EH (cell line): ENCODE results near the gene SMIM23.
"Not testable (repeated sequence)": the region's sequence is repeated elsewhere in the genome, so short reads cannot be mapped to it uniquely, and the experiment has no call there.

ENCODE experiments used
- DNase-seq: peaks from one replicate; pipeline ENCODE4 v3.0.0-alpha.2; 2015; ENCODE audit warnings: low read depth

The SMIM23 gene

DNA sequence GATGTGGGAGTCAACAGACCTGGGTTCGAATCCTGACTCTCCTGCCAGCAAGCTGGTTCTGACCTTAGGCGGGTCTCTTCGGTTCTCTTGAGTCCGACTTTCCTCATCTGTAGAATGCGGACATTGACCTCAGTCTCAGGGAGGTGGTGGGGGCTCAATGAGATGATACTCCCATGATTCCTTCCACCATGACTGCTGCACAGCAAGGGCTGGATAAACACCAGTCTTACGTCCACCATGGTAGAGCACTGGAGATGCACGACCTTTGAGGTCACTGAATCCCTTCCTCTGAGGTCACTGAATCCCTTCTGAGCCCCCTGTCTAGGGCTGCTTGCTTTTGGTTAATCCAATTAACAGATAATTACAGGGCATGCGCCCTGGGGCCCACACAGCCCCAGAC lies 12.5 kb upstream of the SMIM23 start:
- no peak for DNase-seq

DNA sequence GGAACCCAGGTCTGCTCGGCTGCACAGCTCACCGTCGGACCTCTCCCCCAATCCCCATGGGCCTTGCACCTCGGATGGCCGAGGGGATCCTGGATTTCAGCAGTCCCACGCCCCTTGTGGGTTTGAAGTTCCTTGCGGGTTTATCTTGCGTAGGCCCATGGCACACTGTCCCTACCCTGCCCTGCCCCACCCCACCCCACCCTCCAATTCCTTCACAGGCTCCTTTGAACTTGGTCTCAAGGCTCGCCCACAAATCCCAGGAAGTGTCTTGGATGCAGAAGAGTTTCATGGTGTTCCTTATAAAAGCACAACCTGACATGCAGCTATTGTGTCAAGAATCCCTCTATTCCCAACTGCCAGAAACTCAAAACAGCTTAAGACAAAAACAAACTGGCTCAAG lies 11.2 kb upstream of the SMIM23 start:
- DNase-seq: no peak

DNA sequence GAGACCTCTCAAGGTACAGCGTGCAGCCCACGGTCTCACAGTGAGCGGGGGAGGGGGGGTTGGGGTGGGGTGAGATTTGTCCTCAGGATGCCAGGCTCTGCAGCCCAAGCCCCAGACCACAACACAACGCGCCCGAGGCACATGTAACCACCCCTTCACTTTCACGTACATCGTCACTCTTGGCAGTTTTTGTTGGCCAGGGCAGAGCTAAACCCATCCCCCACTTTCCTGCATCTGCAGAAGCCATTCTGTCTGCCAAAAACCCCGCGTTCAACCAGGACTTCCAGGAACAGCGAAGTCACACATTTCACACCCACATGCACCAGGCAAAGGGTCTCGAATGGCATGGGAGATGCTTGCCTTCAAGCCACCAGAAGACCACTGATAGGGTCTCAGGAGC lies 9.4 kb upstream of the SMIM23 start:
- DNase-seq: no peak

DNA sequence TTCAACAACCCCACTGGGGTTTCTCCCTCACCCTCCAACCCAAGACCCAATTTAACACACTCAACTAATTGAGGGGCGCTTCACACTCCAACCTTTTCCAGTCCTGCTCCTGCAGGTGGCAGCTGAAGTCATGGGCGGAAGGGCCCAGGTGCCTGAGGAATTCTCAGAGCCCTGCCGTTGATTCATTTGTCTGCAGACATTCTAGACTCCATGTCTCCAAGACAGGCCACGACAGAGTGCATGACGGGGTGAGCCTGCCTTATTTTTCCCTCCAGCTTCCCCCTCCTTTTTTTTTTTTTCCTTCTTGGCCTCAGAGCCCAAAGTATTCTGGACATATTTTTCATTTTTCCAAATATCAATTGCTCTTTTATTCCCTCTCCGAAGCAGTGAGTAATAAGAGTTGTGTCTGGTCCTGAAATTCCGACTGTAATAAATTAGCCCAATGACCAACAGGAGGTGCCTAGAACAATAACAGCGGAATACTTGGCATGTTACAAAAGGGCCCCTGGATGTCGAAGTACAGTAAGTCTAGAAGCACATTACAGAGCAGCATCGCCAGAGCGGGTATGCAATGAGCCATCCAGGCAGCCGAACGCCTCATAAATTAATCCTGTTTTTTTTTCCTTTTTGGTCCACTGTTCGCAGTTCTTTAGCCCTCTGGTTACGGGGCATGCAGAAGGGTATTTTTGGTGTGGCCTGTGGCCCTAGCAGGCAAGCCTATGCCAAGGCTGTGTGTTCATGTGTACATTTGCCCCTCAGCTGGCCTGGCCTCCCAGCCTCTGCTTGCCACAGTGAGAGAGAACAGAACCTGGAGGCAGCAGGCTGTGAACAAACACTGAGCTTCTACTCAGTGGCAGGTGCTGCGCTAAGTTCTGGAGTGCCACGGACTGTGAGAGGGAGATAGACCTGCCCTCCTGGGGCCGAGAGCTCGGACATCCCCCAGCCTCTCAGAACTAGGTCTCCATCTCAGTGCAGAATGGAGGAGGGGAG lies 8.6 kb upstream of the SMIM23 start:
- DNase-seq: peak; percentile 13

DNA sequence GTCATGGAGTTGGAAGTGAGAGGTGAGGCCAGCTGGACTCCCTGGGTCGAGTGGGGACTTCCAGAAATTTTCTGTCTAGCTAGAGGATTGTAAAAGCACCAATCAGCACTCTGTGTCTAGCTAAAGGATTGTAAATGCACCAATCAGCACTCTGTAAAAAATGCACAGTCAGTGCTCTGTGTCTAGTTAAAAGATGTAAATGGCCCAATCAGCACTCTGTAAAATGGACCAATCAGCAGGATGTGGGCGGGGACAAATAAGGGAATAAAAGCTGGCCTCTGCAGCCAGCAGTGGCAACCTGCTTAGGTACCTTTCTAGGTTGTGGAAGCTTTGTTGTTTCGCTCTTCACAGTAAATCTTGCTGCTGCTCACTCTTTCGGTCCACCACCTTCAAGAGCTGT lies 3.9 kb upstream of the SMIM23 start:
- not testable (repeated sequence) for DNase-seq

DNA sequence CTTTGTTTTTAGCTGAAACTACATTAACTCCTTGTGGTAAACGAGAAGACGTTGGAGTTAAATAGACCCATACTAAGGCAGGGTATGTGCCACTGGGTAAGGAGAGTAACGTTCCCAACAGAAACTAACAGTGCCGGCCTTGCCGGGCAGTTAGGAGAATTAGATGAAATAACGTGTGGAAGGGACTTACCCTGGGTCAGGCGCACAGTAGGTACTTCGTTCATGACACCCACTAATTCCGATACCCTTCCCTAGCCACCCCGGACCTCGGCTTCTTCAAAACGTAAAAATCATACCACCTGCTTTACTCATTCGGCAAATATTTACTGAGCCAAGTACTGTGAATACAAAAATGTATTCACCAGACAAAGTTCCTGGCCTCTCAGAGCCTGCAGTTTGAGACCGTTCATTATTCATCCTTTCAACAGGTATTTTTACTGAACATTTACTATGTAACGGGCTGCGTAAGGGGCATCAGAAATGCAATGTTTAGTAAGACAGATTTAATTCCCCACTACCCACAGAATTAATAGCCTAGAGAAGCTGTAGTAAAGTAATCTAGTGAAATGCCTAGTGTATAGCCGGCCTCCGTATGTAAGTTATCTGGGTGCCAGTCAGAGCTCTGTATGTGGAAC lies 3.2 kb upstream of the SMIM23 start:
- no peak for DNase-seq

DNA sequence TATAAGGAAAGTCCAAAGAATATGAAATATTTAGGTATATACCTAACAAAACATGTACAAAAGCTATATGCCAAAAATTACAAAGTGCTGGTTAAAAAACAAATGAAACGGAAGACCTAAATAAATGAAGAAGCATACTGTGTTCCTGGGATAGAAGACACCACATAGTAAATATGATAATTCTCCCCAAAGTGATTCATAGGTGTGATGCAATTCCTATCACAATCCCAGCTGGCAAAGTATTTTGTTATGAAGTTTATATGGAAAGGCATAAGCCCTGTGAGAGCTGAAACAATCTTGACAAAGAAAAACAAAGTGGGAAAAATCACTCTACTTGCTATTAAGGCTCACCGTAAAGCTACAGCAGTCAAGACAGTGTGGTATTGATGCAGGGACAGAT lies 2.6 kb upstream of the SMIM23 start:
- DNase-seq: no peak

DNA sequence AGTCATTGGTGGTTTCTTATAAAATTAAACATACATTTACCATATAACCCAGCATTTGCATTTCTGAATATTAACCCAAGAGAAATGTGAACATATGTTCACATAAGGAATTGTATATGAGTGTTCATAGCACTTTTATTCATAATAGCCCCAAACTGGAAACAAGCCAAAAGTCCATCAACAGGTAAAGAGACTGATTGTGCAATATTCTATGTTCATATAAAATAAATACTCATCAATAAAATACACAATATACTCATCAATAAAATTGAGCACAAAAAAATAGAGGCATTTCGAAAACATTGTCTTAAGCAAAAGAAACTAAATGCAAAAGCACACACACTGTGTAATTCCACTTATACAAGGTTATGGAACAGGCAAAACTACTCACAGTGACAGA lies 3.7 kb downstream of the SMIM23 start:
- DNase-seq: no peak

DNA sequence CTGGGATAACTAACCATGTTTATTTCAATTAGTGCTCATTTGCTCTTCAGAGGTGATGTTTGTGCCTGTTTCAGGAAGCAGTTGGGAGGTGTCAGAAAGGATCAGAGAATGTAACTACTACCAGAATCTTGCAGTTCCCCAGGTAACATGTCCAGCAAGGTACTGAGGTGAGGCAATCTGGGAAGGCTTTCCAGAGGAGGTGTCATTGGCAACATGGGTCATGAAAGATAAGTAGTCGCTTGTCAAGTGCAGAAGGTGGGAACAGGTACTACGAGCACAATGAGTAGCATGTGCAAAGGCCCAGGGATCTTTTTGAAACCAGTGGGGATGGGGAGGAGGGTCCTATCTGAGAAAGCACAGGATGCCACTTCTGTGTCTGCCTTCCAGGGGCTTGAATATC lies 4.8 kb downstream of the SMIM23 start:
- DNase-seq: no peak

DNA sequence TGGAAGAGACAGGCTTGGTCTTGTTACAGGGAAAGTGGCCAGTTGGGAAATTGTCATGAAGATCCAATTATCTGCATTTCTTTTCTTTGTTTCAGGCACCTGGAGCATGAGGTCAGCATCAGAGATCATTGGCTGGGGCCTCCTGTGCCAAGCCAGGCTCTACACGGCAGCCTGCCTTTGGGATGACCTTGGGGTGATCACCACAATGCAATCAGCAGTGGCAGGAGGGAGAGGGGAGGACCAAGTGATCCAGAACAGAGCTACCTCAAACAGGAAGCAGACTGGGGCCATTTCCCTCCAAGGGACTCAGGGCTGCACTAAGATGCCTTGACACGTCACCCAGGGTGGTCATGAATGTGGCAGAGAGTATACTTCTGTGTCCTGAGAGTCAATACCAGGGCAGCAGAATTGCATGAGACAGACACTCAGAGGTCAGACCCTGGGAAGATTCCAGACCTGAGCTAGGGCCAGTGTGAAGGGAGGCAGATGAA lies 8.9 kb downstream of the SMIM23 start:
- DNase-seq: no peak

DNA sequence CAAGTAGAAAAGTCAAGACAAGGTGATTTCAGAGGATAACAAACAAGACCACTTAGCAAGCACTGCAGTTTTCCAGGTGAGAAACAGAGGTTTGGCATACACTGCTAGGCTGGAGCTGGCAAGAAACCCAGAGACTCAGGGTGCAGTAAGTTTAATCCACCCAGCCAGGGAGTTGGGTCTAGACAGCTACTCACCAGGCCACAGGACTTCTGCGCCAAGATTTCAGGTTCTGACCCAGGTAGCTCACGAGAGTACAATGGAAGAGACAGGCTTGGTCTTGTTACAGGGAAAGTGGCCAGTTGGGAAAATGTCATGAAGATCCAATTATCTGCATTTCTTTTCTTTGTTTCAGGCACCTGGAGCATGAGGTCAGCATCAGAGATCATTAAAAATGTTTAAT lies 9.8 kb downstream of the SMIM23 start:
- DNase-seq: no peak

DNA sequence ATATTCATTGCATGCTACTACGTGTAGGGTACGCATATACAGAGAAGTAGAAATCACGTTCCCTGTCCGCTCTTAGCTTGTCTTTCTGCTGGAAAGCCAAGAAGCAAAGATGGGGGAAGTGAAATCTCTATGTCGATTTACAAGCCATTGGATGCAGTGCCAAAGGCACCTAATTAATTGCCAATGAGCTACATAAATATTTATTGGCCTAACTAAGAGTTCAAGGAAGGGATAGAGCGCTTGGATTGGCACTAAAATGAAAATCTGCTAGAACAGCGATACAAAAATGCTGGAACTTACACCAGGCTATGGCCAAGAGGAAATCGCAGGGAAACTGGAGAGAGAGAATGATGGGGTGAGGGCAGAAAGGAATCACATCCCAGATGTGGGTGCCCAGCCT lies 10.8 kb downstream of the SMIM23 start:
- no peak for DNase-seq

DNA sequence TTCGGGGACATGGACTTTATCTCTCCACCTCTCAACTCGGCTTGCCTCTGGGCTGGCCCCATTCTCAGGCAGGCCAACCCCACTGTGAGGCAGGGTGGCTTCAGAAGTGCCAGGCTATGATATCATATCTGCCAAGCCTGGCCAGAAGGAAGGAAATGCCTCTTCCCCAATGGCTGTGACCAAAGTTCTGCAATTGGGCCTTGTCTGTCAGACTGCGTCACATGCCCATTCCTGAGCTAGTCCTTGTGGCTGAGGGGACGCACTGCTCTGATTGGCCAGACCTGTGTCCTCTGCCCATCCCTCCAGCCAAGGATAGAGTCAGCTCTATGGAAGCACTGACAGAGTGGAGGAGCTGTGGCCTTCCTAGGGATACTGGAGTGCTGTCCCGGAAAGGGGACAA lies 11.9 kb downstream of the SMIM23 start:
- no peak for DNase-seq

DNA sequence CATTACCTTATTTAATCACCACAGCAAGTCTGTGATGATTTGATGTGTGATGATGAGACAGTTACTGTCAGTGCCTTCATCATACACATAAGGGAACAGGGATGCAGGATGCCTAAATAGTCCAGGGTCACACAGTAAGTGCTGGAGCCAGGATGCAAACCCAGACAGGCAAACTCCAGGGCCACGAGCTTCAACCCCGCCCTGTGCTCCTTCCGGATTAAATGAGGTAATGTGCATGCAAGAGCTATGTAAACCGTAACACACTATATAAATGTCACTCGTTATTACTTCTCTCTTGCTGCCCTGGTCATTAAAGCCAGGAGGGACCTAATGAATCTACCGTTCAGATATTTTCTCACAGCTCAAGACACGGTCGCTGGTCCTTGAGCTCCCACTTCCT lies 12.8 kb downstream of the SMIM23 start:
- no peak for DNase-seq

DNA sequence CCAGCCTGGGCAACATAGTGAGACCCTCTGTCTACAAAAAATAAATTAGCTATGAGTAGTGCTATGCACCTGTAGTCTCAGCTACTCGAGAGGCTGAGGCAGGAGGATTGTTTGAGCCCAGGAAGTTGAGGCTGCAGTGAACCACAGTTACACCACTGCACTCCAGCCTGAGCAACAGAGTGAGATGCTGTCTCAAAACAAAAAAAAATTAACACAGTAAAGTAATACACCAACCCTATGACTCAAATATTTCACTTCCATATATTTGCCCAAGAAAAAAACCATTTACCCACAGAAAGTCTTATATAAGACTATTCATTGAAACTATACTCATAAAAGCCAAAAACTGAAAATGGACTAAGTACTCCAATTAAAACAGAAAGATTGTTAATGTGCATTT lies 16.2 kb downstream of the SMIM23 start:
- DNase-seq: no peak

DNA sequence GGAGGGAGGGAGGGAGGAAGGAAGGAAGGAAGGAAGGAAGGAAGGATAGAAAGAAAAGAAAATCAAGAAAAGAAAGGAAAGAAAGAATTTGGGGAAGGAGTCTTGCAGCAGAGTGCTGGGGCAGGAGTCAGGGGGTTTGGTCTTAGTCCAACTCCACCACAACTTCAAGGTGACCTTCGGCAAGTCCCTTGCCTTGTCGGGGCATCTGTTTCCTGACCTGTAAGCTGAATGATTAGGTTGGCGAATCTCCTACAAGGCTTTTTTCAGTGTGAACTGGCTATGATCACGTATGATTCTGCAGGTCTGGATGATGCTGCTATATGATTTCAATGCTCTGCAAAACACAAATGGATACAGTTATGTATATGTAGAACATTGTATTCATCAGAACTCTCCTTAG lies 20.1 kb downstream of the SMIM23 start:
- DNase-seq: no peak

DNA sequence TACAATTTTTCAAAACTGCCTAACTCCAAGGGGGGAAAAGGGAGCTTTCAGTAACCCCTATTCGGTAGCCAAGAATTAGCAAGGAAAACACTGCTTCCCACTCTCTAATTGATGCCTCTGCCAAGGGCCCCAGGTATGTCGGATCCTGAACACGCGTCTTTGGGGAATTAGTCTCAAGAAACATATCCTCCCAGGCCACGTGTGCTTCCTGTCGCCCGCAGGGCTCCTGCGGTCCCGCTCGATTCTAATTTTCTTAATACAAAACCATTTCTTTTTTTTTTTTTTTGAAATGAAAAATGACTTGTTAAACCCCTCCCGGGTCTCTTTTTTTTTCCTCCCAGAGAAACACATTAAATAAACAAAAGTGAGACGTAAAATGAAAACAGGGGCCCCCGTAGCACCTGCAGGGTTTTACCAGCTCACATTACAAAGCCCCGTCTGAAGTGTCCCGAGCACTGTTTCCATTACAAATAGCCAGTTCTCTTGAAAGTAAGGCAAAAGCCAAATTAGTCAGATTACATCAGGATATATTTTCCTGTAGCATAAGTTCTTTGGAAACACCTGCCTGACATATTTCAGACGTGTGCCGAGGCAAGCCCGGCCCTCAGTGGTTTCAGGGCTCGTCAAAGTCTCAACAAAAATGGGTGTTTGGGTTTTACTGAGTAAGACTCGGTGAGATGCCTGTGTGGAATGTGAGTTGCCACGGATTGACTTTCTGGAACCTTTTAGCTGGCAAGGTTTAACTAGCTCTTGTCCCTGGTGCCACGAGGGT lies 21.5 kb downstream of the SMIM23 start:
- DNase-seq: peak; percentile 8

DNA sequence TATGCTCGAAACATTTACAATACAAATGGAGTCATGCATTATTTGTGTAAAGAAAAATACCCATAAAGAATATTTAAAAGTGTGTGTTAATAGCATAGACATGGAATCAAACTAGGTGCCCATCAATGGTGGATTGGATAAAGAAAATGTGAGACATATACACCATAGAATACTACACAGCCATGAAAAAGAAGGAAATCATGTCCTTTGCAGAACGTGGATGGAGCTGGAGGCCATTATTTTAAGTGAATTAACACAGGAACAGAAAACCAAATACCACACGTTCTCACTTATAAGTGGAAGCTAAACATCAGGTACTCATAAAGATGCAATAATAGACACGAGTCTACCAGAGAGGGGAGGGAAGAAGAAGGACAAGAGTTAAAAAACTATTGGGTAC lies 22.8 kb downstream of the SMIM23 start:
- no peak for DNase-seq

DNA sequence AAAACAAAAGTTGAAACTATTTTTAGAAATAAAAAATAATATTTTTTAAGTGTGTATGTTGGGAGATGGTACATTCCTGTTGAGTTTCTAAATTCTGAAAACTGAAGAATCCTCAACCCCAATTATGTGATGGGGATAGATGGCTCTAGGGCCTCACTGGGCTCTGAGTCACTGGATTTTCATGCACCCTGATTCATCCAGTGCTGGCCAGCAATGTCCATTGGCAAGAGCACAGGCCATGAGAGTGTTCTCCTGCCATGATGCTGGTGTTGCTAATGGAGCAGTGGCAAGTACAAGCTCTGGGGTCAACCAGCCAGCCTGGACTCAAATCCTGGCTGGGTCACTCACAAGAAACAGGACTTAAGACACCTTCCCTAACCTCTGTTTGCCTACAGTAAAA lies 23.3 kb downstream of the SMIM23 start:
- DNase-seq: peak; percentile 64

DNA sequence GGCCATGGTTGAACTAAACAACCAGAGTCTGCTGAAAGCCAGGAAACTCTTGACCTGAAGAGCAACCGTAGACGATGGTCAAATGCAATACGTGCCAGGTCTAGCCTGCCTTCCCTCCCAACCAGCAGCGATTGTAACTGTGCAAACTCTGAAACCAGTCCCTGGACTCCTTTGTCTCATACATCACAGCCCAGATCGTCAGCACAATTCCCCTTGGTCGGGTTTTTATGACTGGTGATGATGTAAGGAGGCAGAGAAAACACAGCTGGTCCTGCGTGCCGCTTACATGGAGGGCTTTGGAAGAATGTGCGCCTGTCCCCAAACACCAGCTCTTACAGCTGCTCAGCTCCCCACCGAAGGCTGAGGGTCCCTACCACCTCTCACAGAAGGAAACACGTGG lies 24.6 kb downstream of the SMIM23 start:
- no peak for DNase-seq

DNA sequence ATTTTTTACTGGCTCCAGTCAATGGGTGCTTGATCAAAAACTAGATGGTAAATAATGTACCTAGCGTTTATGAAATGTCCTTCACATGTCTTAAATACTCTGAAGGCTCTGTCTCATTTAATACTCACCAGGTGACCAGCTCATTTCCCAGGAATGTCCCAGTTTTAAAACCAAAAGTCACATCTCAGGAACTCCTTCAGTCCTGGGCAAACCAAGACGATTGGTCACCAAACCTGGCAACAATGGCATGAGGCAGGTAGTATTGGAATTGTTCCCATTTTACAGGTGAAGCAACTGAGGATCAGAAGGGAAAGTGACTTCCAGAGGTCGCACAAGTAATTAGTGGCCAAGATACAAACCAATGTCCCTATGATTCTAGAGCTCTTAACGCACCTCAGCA lies 27.7 kb downstream of the SMIM23 start:
- DNase-seq: no peak

DNA sequence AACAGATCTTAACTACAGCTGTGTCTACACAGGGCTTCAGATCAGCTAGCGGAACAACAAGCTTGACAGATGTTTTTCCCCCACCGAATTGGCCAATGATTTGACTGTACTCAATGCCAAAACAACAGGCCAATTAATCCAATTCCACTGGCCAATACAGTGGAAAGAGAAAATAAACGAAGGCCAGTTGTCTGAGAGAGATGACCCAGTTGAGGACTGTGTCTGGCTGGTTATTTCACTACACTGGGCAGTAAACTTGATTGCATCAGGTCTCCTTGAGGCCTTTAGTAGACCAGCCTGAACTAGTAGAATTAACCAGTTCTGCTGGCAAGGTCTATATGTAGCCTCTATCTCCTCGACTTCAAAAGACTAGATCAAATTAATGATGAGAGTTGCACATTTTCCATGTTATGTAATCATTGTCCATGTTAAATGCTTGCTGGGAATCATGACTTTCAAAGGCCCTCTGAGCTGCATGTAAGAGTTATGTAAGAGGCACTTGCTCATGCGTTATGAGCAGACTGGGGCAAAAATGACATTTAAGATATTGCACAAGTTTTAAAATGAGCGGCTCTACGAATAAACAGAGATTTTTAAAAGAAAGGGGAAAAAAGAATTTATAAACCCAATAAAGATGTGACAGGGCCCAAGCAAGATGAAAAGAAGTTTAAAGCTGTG lies 28.3 kb downstream of the SMIM23 start:
- DNase-seq: no peak
